A549 (cell line): Measurements from ENCODE around the gene PSMC3IP.

Source experiments
- CEBPB ChIP-seq, 2 experiments: fragments of >200 bp in 1 of 2; sonication (Bioruptor Twin) in 1 of 2; formaldehyde crosslinking in 1 of 2; IDR thresholded peaks; 2 replicates each; pipeline ENCODE4 v1.6.1; 2012 to 2016
- EP300 ChIP-seq, 2 experiments: fragments of >200 bp; sonication (Bioruptor Twin); formaldehyde crosslinking; IDR thresholded peaks; 2 replicates in 1 of 2; 3 replicates in 1 of 2; pipeline ENCODE4 v1.6.1; 2016 to 2017
- HOXA7 ChIP-seq: fragments of 250-450 bp; sonication (Bioruptor Pico); IDR thresholded peaks from 2 replicates; pipeline ENCODE4 v1.5.0; 2020; ENCODE audit warnings: mild to moderate bottlenecking, moderate library complexity
- POLR2A ChIP-seq: IDR thresholded peaks from 2 replicates; pipeline ENCODE4 v1.6.1; 2012; ENCODE audit warnings: mild to moderate bottlenecking, low read length
- TF ChIP-seq, protein P1 (sequence below): fragments of 150-350 bp; IDR thresholded peaks from 2 replicates; pipeline ENCODE4 v1.6.1; 2014; ENCODE audit warnings: low read depth, mild to moderate bottlenecking, low read length
- TF ChIP-seq, protein P2 (sequence below): IDR thresholded peaks from 2 replicates; pipeline ENCODE4 v1.6.1; 2012
- TF ChIP-seq, protein P3 (sequence below): fragments of >200 bp; sonication (Bioruptor Twin); formaldehyde crosslinking; IDR thresholded peaks from 3 replicates; pipeline ENCODE4 v1.5.1; 2016
- TF ChIP-seq, protein P4 (sequence below): fragments of 450-650 bp; IDR thresholded peaks from 2 replicates; pipeline ENCODE4 v1.6.1; 2014; ENCODE audit warnings: antibody characterized with exemption

DNA sequence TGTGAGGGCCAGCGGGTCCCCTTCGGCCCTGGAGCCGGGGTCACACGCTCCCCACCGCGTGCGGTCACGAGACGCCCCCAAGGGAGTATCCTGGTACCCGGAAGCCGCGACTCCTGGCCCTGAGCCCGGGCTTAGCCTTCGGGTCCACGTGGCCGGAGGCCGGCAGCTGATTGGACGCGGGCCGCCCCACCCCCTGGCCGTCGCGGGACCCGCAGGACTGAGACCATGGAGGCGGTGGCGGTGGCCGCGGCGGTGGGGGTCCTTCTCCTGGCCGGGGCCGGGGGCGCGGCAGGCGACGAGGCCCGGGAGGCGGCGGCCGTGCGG lies 41.5 kb downstream of the PSMC3IP start, which contains the start of gene NAGLU:
- TF ChIP-seq HOXA7 (CRISPR knock-in tag) (no peak), CEBPB (IDR thresholded peaks at IDR 0.05) (no peak), EP300 (IDR thresholded peaks at IDR 0.05) (no peak), POLR2A (peak; percentile 54)
- TF ChIP-seq, protein P1, sequence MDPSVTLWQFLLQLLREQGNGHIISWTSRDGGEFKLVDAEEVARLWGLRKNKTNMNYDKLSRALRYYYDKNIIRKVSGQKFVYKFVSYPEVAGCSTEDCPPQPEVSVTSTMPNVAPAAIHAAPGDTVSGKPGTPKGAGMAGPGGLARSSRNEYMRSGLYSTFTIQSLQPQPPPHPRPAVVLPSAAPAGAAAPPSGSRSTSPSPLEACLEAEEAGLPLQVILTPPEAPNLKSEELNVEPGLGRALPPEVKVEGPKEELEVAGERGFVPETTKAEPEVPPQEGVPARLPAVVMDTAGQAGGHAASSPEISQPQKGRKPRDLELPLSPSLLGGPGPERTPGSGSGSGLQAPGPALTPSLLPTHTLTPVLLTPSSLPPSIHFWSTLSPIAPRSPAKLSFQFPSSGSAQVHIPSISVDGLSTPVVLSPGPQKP: no peak
- TF ChIP-seq, protein P2, sequence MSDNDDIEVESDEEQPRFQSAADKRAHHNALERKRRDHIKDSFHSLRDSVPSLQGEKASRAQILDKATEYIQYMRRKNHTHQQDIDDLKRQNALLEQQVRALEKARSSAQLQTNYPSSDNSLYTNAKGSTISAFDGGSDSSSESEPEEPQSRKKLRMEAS: peak; percentile 87
- TF ChIP-seq, protein P3, sequence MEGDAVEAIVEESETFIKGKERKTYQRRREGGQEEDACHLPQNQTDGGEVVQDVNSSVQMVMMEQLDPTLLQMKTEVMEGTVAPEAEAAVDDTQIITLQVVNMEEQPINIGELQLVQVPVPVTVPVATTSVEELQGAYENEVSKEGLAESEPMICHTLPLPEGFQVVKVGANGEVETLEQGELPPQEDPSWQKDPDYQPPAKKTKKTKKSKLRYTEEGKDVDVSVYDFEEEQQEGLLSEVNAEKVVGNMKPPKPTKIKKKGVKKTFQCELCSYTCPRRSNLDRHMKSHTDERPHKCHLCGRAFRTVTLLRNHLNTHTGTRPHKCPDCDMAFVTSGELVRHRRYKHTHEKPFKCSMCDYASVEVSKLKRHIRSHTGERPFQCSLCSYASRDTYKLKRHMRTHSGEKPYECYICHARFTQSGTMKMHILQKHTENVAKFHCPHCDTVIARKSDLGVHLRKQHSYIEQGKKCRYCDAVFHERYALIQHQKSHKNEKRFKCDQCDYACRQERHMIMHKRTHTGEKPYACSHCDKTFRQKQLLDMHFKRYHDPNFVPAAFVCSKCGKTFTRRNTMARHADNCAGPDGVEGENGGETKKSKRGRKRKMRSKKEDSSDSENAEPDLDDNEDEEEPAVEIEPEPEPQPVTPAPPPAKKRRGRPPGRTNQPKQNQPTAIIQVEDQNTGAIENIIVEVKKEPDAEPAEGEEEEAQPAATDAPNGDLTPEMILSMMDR: no peak
- TF ChIP-seq, protein P4, sequence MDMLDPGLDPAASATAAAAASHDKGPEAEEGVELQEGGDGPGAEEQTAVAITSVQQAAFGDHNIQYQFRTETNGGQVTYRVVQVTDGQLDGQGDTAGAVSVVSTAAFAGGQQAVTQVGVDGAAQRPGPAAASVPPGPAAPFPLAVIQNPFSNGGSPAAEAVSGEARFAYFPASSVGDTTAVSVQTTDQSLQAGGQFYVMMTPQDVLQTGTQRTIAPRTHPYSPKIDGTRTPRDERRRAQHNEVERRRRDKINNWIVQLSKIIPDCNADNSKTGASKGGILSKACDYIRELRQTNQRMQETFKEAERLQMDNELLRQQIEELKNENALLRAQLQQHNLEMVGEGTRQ: peak; percentile 97
